Stimulated activated CD4-positive, alpha-beta T cell treated with anti-CD3 and anti-CD28 coated beads, Interleukin-15, amount 100 ng/mL, for 48 hours (primary cell): ENCODE results near the gene KIRREL3.

Source experiments
- DNase-seq, 2 donors: peaks; one replicate each; pipeline ENCODE4 v3.0.0-alpha.2; 2020; ENCODE audit warnings: low read depth in 2 of 2

The KIRREL3 gene

GRCh38 chr11:126488591-126489370 is 511.8 kb downstream of the KIRREL3 start:
- no peak for DNase-seq

GRCh38 chr11:126487711-126488110 is 512.9 kb downstream of the KIRREL3 start:
- DNase-seq: no peak

- DNase-seq: no peak
Observed at GRCh38 chr11:126485986-126486635, 514.5 kb downstream of the KIRREL3 start.

GRCh38 chr11:126485021-126485792 is 515.4 kb downstream of the KIRREL3 start:
- no peak for DNase-seq

GRCh38 chr11:126484266-126484665 is 516.3 kb downstream of the KIRREL3 start:
- no peak for DNase-seq

- DNase-seq: no peak
Observed at GRCh38 chr11:126483621-126484195, 516.9 kb downstream of the KIRREL3 start.

- no peak for DNase-seq
Observed at GRCh38 chr11:126482586-126483108, 517.9 kb downstream of the KIRREL3 start.

- DNase-seq: no peak
Observed at GRCh38 chr11:126481303-126481680, 519.3 kb downstream of the KIRREL3 start.

GRCh38 chr11:126480410-126481302 is 519.9 kb downstream of the KIRREL3 start:
- DNase-seq: peak; percentile 54 to 60

GRCh38 chr11:126480015-126480409 is 520.6 kb downstream of the KIRREL3 start:
- DNase-seq: no peak

GRCh38 chr11:126479178-126479930 is 521.2 kb downstream of the KIRREL3 start:
- DNase-seq: no peak

GRCh38 chr11:126478466-126478865 is 522.1 kb downstream of the KIRREL3 start:
- DNase-seq: no peak

GRCh38 chr11:126477535-126478305 is 522.9 kb downstream of the KIRREL3 start:
- no peak for DNase-seq

GRCh38 chr11:126476977-126477376 is 523.6 kb downstream of the KIRREL3 start:
- no peak for DNase-seq

- DNase-seq: no peak
Observed at GRCh38 chr11:126476266-126476924, 524.2 kb downstream of the KIRREL3 start.

- no peak for DNase-seq
Observed at GRCh38 chr11:126475014-126475991, 525.3 kb downstream of the KIRREL3 start.

GRCh38 chr11:126474220-126474619 is 526.4 kb downstream of the KIRREL3 start:
- DNase-seq: no peak

- DNase-seq: no peak
Observed at GRCh38 chr11:126473269-126473668, 527.3 kb downstream of the KIRREL3 start.
